Endothelial cell of umbilical vein (primary cell): ENCODE measurements around the gene KRTAP21-1. TPM values are rescaled to one million over a fixed set of nuclear protein-coding genes. Genes with fewer than 3 reads are reported as not detected.

ENCODE experiments used
- BruUV-seq: library from RNA; stranded (reverse); fragments of 400-500 nt; replicated peaks from 2 replicates; lab custom pipeline; 2021; lab: Mats Ljungman, UMichigan
- CTCF ChIA-PET: fragments of 300-600, 350-600 bp; sonication (Branson Sonifier 250); formaldehyde crosslinking; loops from one replicate; lab custom pipeline; 2021; ENCODE audit warnings: antibody characterized with exemption, inconsistent platforms; lab: Charles Lee
- POLR2A ChIA-PET: fragments of 300-600, 350-600 bp; sonication (Branson Sonifier 250); formaldehyde crosslinking; loops from one replicate; lab custom pipeline; 2021; ENCODE audit warnings: antibody characterized with exemption, inconsistent platforms; lab: Charles Lee
- DNase-seq: peaks from one replicate; pipeline ENCODE4 v3.0.0-alpha.2; 2011; ENCODE audit warnings: low read depth, low spot score
- FAIRE-seq: peaks from 2 replicates; lab custom pipeline; 2011; peaks lifted over from hg19 to GRCh38; lab: Jason Lieb, UNC
- H2AFZ ChIP-seq: 2 replicates; pipeline ENCODE4 v1.6.0; 2012; ENCODE audit warnings: low read depth, low read length, control low read depth, inconsistent platforms
- H3K27ac ChIP-seq: 2 replicates; pipeline ENCODE4 v1.5.1; 2011; ENCODE audit warnings: low read depth, mild to moderate bottlenecking, control low read depth, low read length, moderate library complexity; ENCODE audit not compliant: insufficient read depth
- H3K27me3 ChIP-seq, 2 experiments: 2 replicates each; pipeline versions ENCODE4 v1.6.0 to v1.6.1; 2011; ENCODE audit warnings: low read length in 2 of 2, mixed read lengths in 1 of 2; ENCODE audit not compliant: control insufficient read depth in 2 of 2, insufficient read depth in 2 of 2
- H3K36me3 ChIP-seq, 2 experiments: 2 replicates in 1 of 2; 3 replicates in 1 of 2; pipeline ENCODE4 v1.5.1; 2011; ENCODE audit warnings: low read length in 2 of 2, mild to moderate bottlenecking in 1 of 2, moderate library complexity in 1 of 2; ENCODE audit not compliant: control insufficient read depth in 2 of 2, insufficient read depth in 2 of 2; ENCODE audit errors: extremely low read depth in 1 of 2
- H3K4me1 ChIP-seq: 3 replicates; pipeline ENCODE4 v1.5.1; 2011; ENCODE audit warnings: mild to moderate bottlenecking, low read length; ENCODE audit not compliant: control insufficient read depth, insufficient read depth; ENCODE audit errors: extremely low read depth
- H3K4me2 ChIP-seq: 2 replicates; pipeline ENCODE4 v1.6.1; 2011; ENCODE audit warnings: low read length, control low read depth, mixed read lengths; ENCODE audit not compliant: insufficient read depth
- H3K4me3 ChIP-seq, 3 experiments: fragments of 200-600 bp in 1 of 3; sonication (generic), shearing (Covaris generic) in 1 of 3; replicated peaks in 1 of 3; 2 replicates each; pipeline ENCODE4 v1.5.1; 2011 to 2016; ENCODE audit warnings: control low read depth in 3 of 3, low read length in 3 of 3, mild to moderate bottlenecking in 2 of 3, inconsistent platforms in 1 of 3, low read depth in 1 of 3, moderate library complexity in 1 of 3; ENCODE audit not compliant: insufficient read depth in 1 of 3
- H3K79me2 ChIP-seq: 2 replicates; pipeline ENCODE4 v1.6.0; 2012; ENCODE audit warnings: low read length, inconsistent platforms; ENCODE audit not compliant: control insufficient read depth, insufficient read depth
- H3K9ac ChIP-seq: replicated peaks from 2 replicates; pipeline ENCODE3; 2011; ENCODE audit warnings: low read length, control low read depth; ENCODE audit not compliant: insufficient read depth; ENCODE audit errors: extremely low read depth
- H3K9me1 ChIP-seq: replicated peaks from 3 replicates; pipeline ENCODE4 v1.6.0; 2011; ENCODE audit warnings: mild to moderate bottlenecking, low read length; ENCODE audit not compliant: control insufficient read depth, insufficient read depth; ENCODE audit errors: extremely low read depth
- H3K9me3 ChIP-seq: replicated peaks from 2 replicates; pipeline ENCODE4 v1.5.1; 2012; ENCODE audit warnings: low read length, inconsistent platforms; ENCODE audit not compliant: control insufficient read depth, insufficient read depth
- H4K20me1 ChIP-seq: replicated peaks from 2 replicates; pipeline ENCODE3; 2011; ENCODE audit warnings: mild to moderate bottlenecking, low read length; ENCODE audit not compliant: control insufficient read depth, insufficient read depth; ENCODE audit errors: extremely low read depth
- CTCF ChIP-seq, 2 donors: IDR thresholded peaks; 1 replicate in 1 of 2; 2 replicates in 1 of 2; pipeline ENCODE4 v1.5.1; 2011; ENCODE audit warnings: low read length in 2 of 2, mild to moderate bottlenecking in 2 of 2, moderate library complexity in 2 of 2, control low read depth in 1 of 2, inconsistent platforms in 1 of 2, low read depth in 1 of 2; ENCODE audit not compliant: insufficient read depth in 1 of 2; ENCODE audit errors: extremely low read depth in 1 of 2
- EZH2 ChIP-seq: IDR thresholded peaks from 2 replicates; pipeline ENCODE4 v1.6.1; 2012; ENCODE audit warnings: borderline replicate concordance, low read depth, mild to moderate bottlenecking, moderate library complexity, low read length, inconsistent platforms; ENCODE audit not compliant: severe bottlenecking
- FOS ChIP-seq: IDR thresholded peaks from 2 replicates; pipeline ENCODE4 v1.6.1; 2011; ENCODE audit warnings: mild to moderate bottlenecking, low read length, moderate library complexity, borderline replicate concordance; ENCODE audit not compliant: insufficient read depth
- GATA2 ChIP-seq: IDR thresholded peaks from 2 replicates; pipeline ENCODE4 v1.7.0; 2011; ENCODE audit warnings: low read depth, mild to moderate bottlenecking, moderate library complexity, mixed read lengths, low read length; ENCODE audit not compliant: insufficient read length, insufficient read depth
- JUN ChIP-seq: IDR thresholded peaks from 2 replicates; pipeline ENCODE4 v1.6.1; 2011; ENCODE audit warnings: borderline replicate concordance, low read depth; ENCODE audit not compliant: insufficient read length, insufficient read depth
- MAX ChIP-seq: IDR thresholded peaks from 2 replicates; pipeline ENCODE4 v1.6.1; 2011; ENCODE audit not compliant: insufficient read depth, insufficient read length
- MYC ChIP-seq: IDR thresholded peaks from one replicate; pipeline ENCODE4 v1.6.1; 2011; ENCODE audit warnings: mild to moderate bottlenecking, low read depth, low read length
- POLR2A ChIP-seq: IDR thresholded peaks from 2 replicates; pipeline ENCODE4 v1.6.1; 2012; ENCODE audit warnings: low read depth, mild to moderate bottlenecking, control low read depth, low read length
- POLR2AphosphoS5 ChIP-seq: IDR thresholded peaks from 2 replicates; pipeline ENCODE4 v1.6.1; 2012; ENCODE audit warnings: low read depth, mild to moderate bottlenecking, control low read depth, low read length, moderate library complexity; ENCODE audit not compliant: insufficient read depth
- dilution Hi-C: fragments of 300-500 bp; cut with MboI; formaldehyde crosslinking; loops from one replicate; pipeline ENCODE4 v1.15.0; 2019; ENCODE audit warnings: low sequenced_read_pairs; ENCODE audit not compliant: extremely low pct_ligation_motif_present
- intact Hi-C: fragments of 100-400 bp; cut with micrococcal nuclease; formaldehyde crosslinking; loops from one replicate; pipeline ENCODE4 v1.10.0; 2022
- polyA plus RNA-seq, 4 experiments: library from polyadenylated mRNA; depleted of rRNA in 3 of 4; stranded (reverse) in 3 of 4; unstranded in 1 of 4; fragments of >200 nt; gene quantifications; 2 replicates each; pipeline versions ENCODE4 v1.2.1 to v1.2.3, GENCODE V29; 2011 to 2012; ENCODE audit warnings: missing spikeins in 1 of 4
- total RNA-seq: library from RNA; stranded (reverse); gene quantifications from 2 replicates; pipeline ENCODE4 v1.2.3, GENCODE V29; 2021

The KRTAP21-1 gene
- total and polyA plus RNA-seq, 2 donors (not counting 3 experiments of a cell fraction or from before 2014, with no cell fraction given), result not detected

GRCh38 chr21:30758306-30758705, 3.1 kb upstream of the KRTAP21-1 start:
- FAIRE-seq, result no peak
- BruUV-seq, result no TSS peak
- H3K27ac ChIP-seq, result no peak overlapping the region
- H3K9ac ChIP-seq, result no peak overlapping the region
- H3K9me3 ChIP-seq, result peaks cover 6% of the 10 kb centered on the region
- no peaks in the 10 kb centered on the region for H4K20me1 ChIP-seq
- TF ChIP-seq POLR2A, result no peak
- TF ChIP-seq CTCF (IDR thresholded peaks at IDR 0.05; ENCODE audit: extremely low read depth in 1 of 2, insufficient read depth in 1 of 2, low read depth in 1 of 2, low read length in 2 of 2), result no peak
- no peak for TF ChIP-seq FOS
- TF ChIP-seq JUN, result no peak
- no peak for TF ChIP-seq GATA2
- TF ChIP-seq MYC, result no peak
- no peak for TF ChIP-seq EZH2
- TF ChIP-seq POLR2AphosphoS5, result no peak
- no peak for TF ChIP-seq MAX
- no peaks in the 10 kb centered on the region for H3K4me1 ChIP-seq
- no peak overlapping the region for H2AFZ ChIP-seq
- H3K4me3 ChIP-seq, result no peak overlapping the region
- H3K9me1 ChIP-seq, result no peaks in the 10 kb centered on the region
- dilution Hi-C loops (no loop called here), intact Hi-C loops (no loop called here)
- DNase-seq, result no peak
- POLR2A ChIA-PET, result no interaction called here
- CTCF ChIA-PET, result no interaction called here
- no peaks in the 10 kb centered on the region for H3K36me3 ChIP-seq
- H3K4me2 ChIP-seq, result no peak overlapping the region
- H3K27me3 ChIP-seq, result no peaks in the 10 kb centered on the region
- no peaks in the 10 kb centered on the region for H3K79me2 ChIP-seq
